Endothelial cell of umbilical vein (primary cell): ENCODE results near the gene HP. TPM values are rescaled to one million over a fixed set of nuclear protein-coding genes. Genes with fewer than 3 reads are reported as not detected.

Experiments used
- BruUV-seq: library from RNA; stranded (reverse); fragments of 400-500 nt; replicated peaks from 2 replicates; lab custom pipeline; 2021; lab: Mats Ljungman, UMichigan
- CTCF ChIA-PET: fragments of 300-600, 350-600 bp; sonication (Branson Sonifier 250); formaldehyde crosslinking; loops from one replicate; lab custom pipeline; 2021; ENCODE audit warnings: antibody characterized with exemption, inconsistent platforms; lab: Charles Lee
- POLR2A ChIA-PET: fragments of 300-600, 350-600 bp; sonication (Branson Sonifier 250); formaldehyde crosslinking; loops from one replicate; lab custom pipeline; 2021; ENCODE audit warnings: antibody characterized with exemption, inconsistent platforms; lab: Charles Lee
- DNase-seq: peaks from one replicate; pipeline ENCODE4 v3.0.0-alpha.2; 2011; ENCODE audit warnings: low read depth, low spot score
- FAIRE-seq: peaks from 2 replicates; lab custom pipeline; 2011; peaks lifted over from hg19 to GRCh38; lab: Jason Lieb, UNC
- H2AFZ ChIP-seq: 2 replicates; pipeline ENCODE4 v1.6.0; 2012; ENCODE audit warnings: low read depth, low read length, control low read depth, inconsistent platforms
- H3K27ac ChIP-seq: 2 replicates; pipeline ENCODE4 v1.5.1; 2011; ENCODE audit warnings: low read depth, mild to moderate bottlenecking, control low read depth, low read length, moderate library complexity; ENCODE audit not compliant: insufficient read depth
- H3K27me3 ChIP-seq, 2 experiments: 2 replicates each; pipeline versions ENCODE4 v1.6.0 to v1.6.1; 2011; ENCODE audit warnings: low read length in 2 of 2, mixed read lengths in 1 of 2; ENCODE audit not compliant: control insufficient read depth in 2 of 2, insufficient read depth in 2 of 2
- H3K36me3 ChIP-seq, 2 experiments: 2 replicates in 1 of 2; 3 replicates in 1 of 2; pipeline ENCODE4 v1.5.1; 2011; ENCODE audit warnings: low read length in 2 of 2, mild to moderate bottlenecking in 1 of 2, moderate library complexity in 1 of 2; ENCODE audit not compliant: control insufficient read depth in 2 of 2, insufficient read depth in 2 of 2; ENCODE audit errors: extremely low read depth in 1 of 2
- H3K4me1 ChIP-seq: 3 replicates; pipeline ENCODE4 v1.5.1; 2011; ENCODE audit warnings: mild to moderate bottlenecking, low read length; ENCODE audit not compliant: control insufficient read depth, insufficient read depth; ENCODE audit errors: extremely low read depth
- H3K4me2 ChIP-seq: 2 replicates; pipeline ENCODE4 v1.6.1; 2011; ENCODE audit warnings: low read length, control low read depth, mixed read lengths; ENCODE audit not compliant: insufficient read depth
- H3K4me3 ChIP-seq, 3 experiments: fragments of 200-600 bp in 1 of 3; sonication (generic), shearing (Covaris generic) in 1 of 3; replicated peaks in 1 of 3; 2 replicates each; pipeline ENCODE4 v1.5.1; 2011 to 2016; ENCODE audit warnings: control low read depth in 3 of 3, low read length in 3 of 3, mild to moderate bottlenecking in 2 of 3, inconsistent platforms in 1 of 3, low read depth in 1 of 3, moderate library complexity in 1 of 3; ENCODE audit not compliant: insufficient read depth in 1 of 3
- H3K79me2 ChIP-seq: 2 replicates; pipeline ENCODE4 v1.6.0; 2012; ENCODE audit warnings: low read length, inconsistent platforms; ENCODE audit not compliant: control insufficient read depth, insufficient read depth
- H3K9ac ChIP-seq: replicated peaks from 2 replicates; pipeline ENCODE3; 2011; ENCODE audit warnings: low read length, control low read depth; ENCODE audit not compliant: insufficient read depth; ENCODE audit errors: extremely low read depth
- H3K9me1 ChIP-seq: replicated peaks from 3 replicates; pipeline ENCODE4 v1.6.0; 2011; ENCODE audit warnings: mild to moderate bottlenecking, low read length; ENCODE audit not compliant: control insufficient read depth, insufficient read depth; ENCODE audit errors: extremely low read depth
- H3K9me3 ChIP-seq: replicated peaks from 2 replicates; pipeline ENCODE4 v1.5.1; 2012; ENCODE audit warnings: low read length, inconsistent platforms; ENCODE audit not compliant: control insufficient read depth, insufficient read depth
- H4K20me1 ChIP-seq: replicated peaks from 2 replicates; pipeline ENCODE3; 2011; ENCODE audit warnings: mild to moderate bottlenecking, low read length; ENCODE audit not compliant: control insufficient read depth, insufficient read depth; ENCODE audit errors: extremely low read depth
- EZH2 ChIP-seq: IDR thresholded peaks from 2 replicates; pipeline ENCODE4 v1.6.1; 2012; ENCODE audit warnings: borderline replicate concordance, low read depth, mild to moderate bottlenecking, moderate library complexity, low read length, inconsistent platforms; ENCODE audit not compliant: severe bottlenecking
- FOS ChIP-seq: IDR thresholded peaks from 2 replicates; pipeline ENCODE4 v1.6.1; 2011; ENCODE audit warnings: mild to moderate bottlenecking, low read length, moderate library complexity, borderline replicate concordance; ENCODE audit not compliant: insufficient read depth
- GATA2 ChIP-seq: IDR thresholded peaks from 2 replicates; pipeline ENCODE4 v1.7.0; 2011; ENCODE audit warnings: low read depth, mild to moderate bottlenecking, moderate library complexity, mixed read lengths, low read length; ENCODE audit not compliant: insufficient read length, insufficient read depth
- JUN ChIP-seq: IDR thresholded peaks from 2 replicates; pipeline ENCODE4 v1.6.1; 2011; ENCODE audit warnings: borderline replicate concordance, low read depth; ENCODE audit not compliant: insufficient read length, insufficient read depth
- MYC ChIP-seq: IDR thresholded peaks from one replicate; pipeline ENCODE4 v1.6.1; 2011; ENCODE audit warnings: mild to moderate bottlenecking, low read depth, low read length
- POLR2AphosphoS5 ChIP-seq: IDR thresholded peaks from 2 replicates; pipeline ENCODE4 v1.6.1; 2012; ENCODE audit warnings: low read depth, mild to moderate bottlenecking, control low read depth, low read length, moderate library complexity; ENCODE audit not compliant: insufficient read depth
- dilution Hi-C: fragments of 300-500 bp; cut with MboI; formaldehyde crosslinking; loops from one replicate; pipeline ENCODE4 v1.15.0; 2019; ENCODE audit warnings: low sequenced_read_pairs; ENCODE audit not compliant: extremely low pct_ligation_motif_present
- intact Hi-C: fragments of 100-400 bp; cut with micrococcal nuclease; formaldehyde crosslinking; loops from one replicate; pipeline ENCODE4 v1.10.0; 2022
- polyA plus RNA-seq, 4 experiments: library from polyadenylated mRNA; depleted of rRNA in 3 of 4; stranded (reverse) in 3 of 4; unstranded in 1 of 4; fragments of >200 nt; gene quantifications; 2 replicates each; pipeline versions ENCODE4 v1.2.1 to v1.2.3, GENCODE V29; 2011 to 2012; ENCODE audit warnings: missing spikeins in 1 of 4
- total RNA-seq: library from RNA; stranded (reverse); gene quantifications from 2 replicates; pipeline ENCODE4 v1.2.3, GENCODE V29; 2021
- TF ChIP-seq, protein P1 (sequence below): IDR thresholded peaks from 2 replicates; pipeline ENCODE4 v1.6.1; 2011; ENCODE audit not compliant: insufficient read depth, insufficient read length
- TF ChIP-seq, protein P2 (sequence below), 2 donors: IDR thresholded peaks; 1 replicate in 1 of 2; 2 replicates in 1 of 2; pipeline ENCODE4 v1.5.1; 2011; ENCODE audit warnings: low read length in 2 of 2, mild to moderate bottlenecking in 2 of 2, moderate library complexity in 2 of 2, control low read depth in 1 of 2, inconsistent platforms in 1 of 2, low read depth in 1 of 2; ENCODE audit not compliant: insufficient read depth in 1 of 2; ENCODE audit errors: extremely low read depth in 1 of 2

HP gene
- total and polyA plus RNA-seq, 2 donors (not counting 3 experiments of a cell fraction or from before 2014, with no cell fraction given), result not detected

DNA sequence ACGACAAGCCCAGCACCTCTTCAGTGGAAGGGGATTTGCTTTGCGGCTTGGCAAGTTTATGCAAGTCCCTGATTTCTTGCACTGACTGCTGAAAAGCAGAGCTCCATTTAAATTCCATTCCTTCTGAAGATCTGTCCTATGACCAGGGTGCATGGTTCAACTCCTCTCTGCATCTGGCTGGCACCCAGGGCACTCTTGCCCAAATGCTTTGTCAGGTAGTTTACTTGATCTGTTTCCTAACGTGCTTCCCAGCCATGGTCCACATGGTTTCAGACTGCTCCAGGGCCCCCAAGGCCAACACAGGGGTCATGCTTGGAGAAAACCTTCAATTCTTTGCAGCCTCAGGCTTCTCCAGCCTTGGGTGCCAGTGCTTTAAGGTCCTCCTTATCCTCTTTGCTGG is 11.2 kb upstream of the HP start:
- Histone ChIP-seq H3K79me2 (no peaks in the 10 kb centered on the region), H3K9me1 (no peaks in the 10 kb centered on the region), H3K36me3 (no peaks in the 10 kb centered on the region), H2AFZ (no peak overlapping the region), H3K27me3 (no peaks in the 10 kb centered on the region), H3K9me3 (no peaks in the 10 kb centered on the region), H3K4me2 (no peak overlapping the region), H3K9ac (no peak overlapping the region), H3K4me1 (no peaks in the 10 kb centered on the region), H4K20me1 (no peaks in the 10 kb centered on the region), H3K27ac (no peak overlapping the region), H3K4me3 (no peak overlapping the region)
- DNase-seq (no peak), FAIRE-seq (no peak)
- intact Hi-C loops (no loop called here), dilution Hi-C loops (no loop called here)
- BruUV-seq, result no TSS peak
- TF ChIP-seq, protein P1, sequence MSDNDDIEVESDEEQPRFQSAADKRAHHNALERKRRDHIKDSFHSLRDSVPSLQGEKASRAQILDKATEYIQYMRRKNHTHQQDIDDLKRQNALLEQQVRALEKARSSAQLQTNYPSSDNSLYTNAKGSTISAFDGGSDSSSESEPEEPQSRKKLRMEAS, result no peak
- TF ChIP-seq GATA2 (no peak), POLR2AphosphoS5 (no peak), FOS (no peak), EZH2 (no peak), JUN (no peak), MYC (no peak)
- TF ChIP-seq, protein P2, sequence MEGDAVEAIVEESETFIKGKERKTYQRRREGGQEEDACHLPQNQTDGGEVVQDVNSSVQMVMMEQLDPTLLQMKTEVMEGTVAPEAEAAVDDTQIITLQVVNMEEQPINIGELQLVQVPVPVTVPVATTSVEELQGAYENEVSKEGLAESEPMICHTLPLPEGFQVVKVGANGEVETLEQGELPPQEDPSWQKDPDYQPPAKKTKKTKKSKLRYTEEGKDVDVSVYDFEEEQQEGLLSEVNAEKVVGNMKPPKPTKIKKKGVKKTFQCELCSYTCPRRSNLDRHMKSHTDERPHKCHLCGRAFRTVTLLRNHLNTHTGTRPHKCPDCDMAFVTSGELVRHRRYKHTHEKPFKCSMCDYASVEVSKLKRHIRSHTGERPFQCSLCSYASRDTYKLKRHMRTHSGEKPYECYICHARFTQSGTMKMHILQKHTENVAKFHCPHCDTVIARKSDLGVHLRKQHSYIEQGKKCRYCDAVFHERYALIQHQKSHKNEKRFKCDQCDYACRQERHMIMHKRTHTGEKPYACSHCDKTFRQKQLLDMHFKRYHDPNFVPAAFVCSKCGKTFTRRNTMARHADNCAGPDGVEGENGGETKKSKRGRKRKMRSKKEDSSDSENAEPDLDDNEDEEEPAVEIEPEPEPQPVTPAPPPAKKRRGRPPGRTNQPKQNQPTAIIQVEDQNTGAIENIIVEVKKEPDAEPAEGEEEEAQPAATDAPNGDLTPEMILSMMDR (IDR thresholded peaks at IDR 0.05; ENCODE audit: extremely low read depth in 1 of 2, insufficient read depth in 1 of 2, low read depth in 1 of 2, low read length in 2 of 2), result no peak
- POLR2A ChIA-PET, result no interaction called here
- CTCF ChIA-PET, result no interaction called here
